ENCODE measurements around the gene DDX27.

DNA sequence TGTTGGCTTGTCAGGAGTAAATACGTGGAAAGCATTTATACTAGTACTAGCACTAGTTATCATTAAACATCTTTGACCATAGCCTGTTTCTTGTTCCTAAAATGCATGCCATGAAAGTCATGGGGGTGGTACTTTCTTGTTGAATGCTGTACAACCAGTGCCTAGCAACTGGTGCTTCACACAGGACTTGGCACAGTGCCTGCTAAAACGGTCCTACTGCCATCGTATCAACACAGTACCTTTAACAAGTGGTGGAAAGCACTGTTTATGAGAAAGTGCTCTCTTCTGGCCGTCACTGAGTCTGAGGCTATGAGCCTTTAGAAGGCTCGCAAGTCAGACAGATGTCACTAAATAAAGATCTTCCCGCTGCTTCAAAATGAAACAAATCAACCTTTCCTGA is 37.0 kb downstream of the DDX27 start:
- TF ChIP-seq, protein P1, sequence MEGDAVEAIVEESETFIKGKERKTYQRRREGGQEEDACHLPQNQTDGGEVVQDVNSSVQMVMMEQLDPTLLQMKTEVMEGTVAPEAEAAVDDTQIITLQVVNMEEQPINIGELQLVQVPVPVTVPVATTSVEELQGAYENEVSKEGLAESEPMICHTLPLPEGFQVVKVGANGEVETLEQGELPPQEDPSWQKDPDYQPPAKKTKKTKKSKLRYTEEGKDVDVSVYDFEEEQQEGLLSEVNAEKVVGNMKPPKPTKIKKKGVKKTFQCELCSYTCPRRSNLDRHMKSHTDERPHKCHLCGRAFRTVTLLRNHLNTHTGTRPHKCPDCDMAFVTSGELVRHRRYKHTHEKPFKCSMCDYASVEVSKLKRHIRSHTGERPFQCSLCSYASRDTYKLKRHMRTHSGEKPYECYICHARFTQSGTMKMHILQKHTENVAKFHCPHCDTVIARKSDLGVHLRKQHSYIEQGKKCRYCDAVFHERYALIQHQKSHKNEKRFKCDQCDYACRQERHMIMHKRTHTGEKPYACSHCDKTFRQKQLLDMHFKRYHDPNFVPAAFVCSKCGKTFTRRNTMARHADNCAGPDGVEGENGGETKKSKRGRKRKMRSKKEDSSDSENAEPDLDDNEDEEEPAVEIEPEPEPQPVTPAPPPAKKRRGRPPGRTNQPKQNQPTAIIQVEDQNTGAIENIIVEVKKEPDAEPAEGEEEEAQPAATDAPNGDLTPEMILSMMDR (IDR thresholded peaks at IDR 0.05) = no peak
- no peak for TF ChIP-seq POLR2AphosphoS5 (IDR thresholded peaks at IDR 0.05)

Data from gastroesophageal sphincter (tissue), 3 donors.